GM12892 (cell line): ENCODE measurements around the gene DOCK4.

Experiments
- POLR2AphosphoS5 ChIP-seq: IDR thresholded peaks from 2 replicates; pipeline ENCODE4 v1.6.1; 2011; ENCODE audit warnings: low read depth, low read length, control low read depth
- TAF1 ChIP-seq: IDR thresholded peaks from 2 replicates; pipeline ENCODE4 v1.6.1; 2011; ENCODE audit warnings: low read depth, mild to moderate bottlenecking, control low read depth, low read length, borderline replicate concordance

DNA sequence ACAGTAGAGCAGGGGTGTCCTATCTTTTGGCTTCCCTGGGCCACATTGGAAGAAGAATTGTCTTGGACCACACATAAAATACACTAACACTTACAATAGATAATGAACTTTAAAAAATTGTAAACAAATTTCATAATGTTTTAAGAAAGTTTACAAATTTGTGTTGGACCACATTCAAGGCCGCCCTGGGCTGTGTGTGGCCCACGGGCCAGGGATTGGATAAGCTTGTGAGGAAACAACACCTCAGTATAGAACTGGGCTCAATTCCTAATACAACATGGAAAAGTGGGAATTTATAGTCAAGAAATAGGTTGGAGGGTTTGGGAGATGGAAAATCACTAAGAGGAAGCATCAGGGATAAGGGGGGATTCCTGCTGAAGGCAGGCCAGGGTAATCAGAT lies 18.0 kb upstream of the DOCK4 start:
- TF ChIP-seq TAF1 = no peak
- TF ChIP-seq POLR2AphosphoS5 = no peak
